Subcutaneous abdominal adipose tissue (tissue), 5 donors: ENCODE data around the gene COPS9.

Source experiments
- H3K27ac ChIP-seq: one replicate; pipeline ENCODE4 v1.7.0; 2013; ENCODE audit warnings: low read depth, mild to moderate bottlenecking, inconsistent platforms, low read length, moderate library complexity
- H3K27me3 ChIP-seq, 5 donors: one replicate each; pipeline ENCODE4 v1.7.0; 2013; ENCODE audit warnings: low read length in 5 of 5, inconsistent platforms in 1 of 5; ENCODE audit not compliant: control insufficient read depth in 5 of 5, insufficient read depth in 4 of 5
- H3K36me3 ChIP-seq, 5 donors: one replicate each; pipeline ENCODE4 v1.7.0; 2013; ENCODE audit warnings: low read length in 5 of 5; ENCODE audit not compliant: control insufficient read depth in 5 of 5, insufficient read depth in 5 of 5
- H3K4me1 ChIP-seq, 5 donors: one replicate each; pipeline ENCODE4 v1.7.0; 2013; ENCODE audit warnings: low read length in 5 of 5, mild to moderate bottlenecking in 3 of 5, moderate library complexity in 1 of 5; ENCODE audit not compliant: control insufficient read depth in 5 of 5, insufficient read depth in 5 of 5
- H3K4me3 ChIP-seq, 5 donors: one replicate each; pipeline ENCODE4 v1.7.0; 2013; ENCODE audit warnings: low read length in 5 of 5, low read depth in 1 of 5
- H3K9ac ChIP-seq, 5 donors: one replicate each; pipeline ENCODE4 v1.7.0; 2013; ENCODE audit warnings: low read length in 5 of 5, mild to moderate bottlenecking in 4 of 5, moderate library complexity in 3 of 5
- H3K9me3 ChIP-seq, 5 donors: one replicate each; pipeline ENCODE4 v1.7.0; 2013; ENCODE audit warnings: low read length in 5 of 5; ENCODE audit not compliant: control insufficient read depth in 5 of 5
- donor health status: healthy.
- donor health status: healthy.
- donor health status: healthy.
- donor health status: healthy.
- donor health status: healthy.

Gene COPS9

GRCh38 chr2:240149943-240150784, 14.1 kb upstream of the COPS9 start:
- Histone ChIP-seq H3K27me3 (peaks cover 15 to 35% (median 32%) of the 10 kb centered on the region in 5 donors), H3K9ac (no peak overlapping the region), H3K9me3 (peaks cover 0 to 7% (median 5%) of the 10 kb centered on the region in 5 donors), H3K4me1 (no peaks in the 10 kb centered on the region), H3K4me3 (no peak overlapping the region), H3K36me3 (no peaks in the 10 kb centered on the region), H3K27ac (no peak overlapping the region)

GRCh38 chr2:240147911-240148587, 11.9 kb upstream of the COPS9 start:
- no peak overlapping the region for H3K9ac ChIP-seq
- no peaks in the 10 kb centered on the region for H3K4me1 ChIP-seq

GRCh38 chr2:240147382-240147781, 11.3 kb upstream of the COPS9 start:
- Histone ChIP-seq H3K4me3 (no peak overlapping the region), H3K27me3 (peaks cover 19 to 38% (median 28%) of the 10 kb centered on the region in 5 donors), H3K27ac (no peak overlapping the region), H3K4me1 (no peaks in the 10 kb centered on the region), H3K36me3 (no peaks in the 10 kb centered on the region), H3K9ac (no peak overlapping the region), H3K9me3 (no peaks in the 10 kb centered on the region)

More at GRCh38 chr2:240147911-240148587, 11.9 kb upstream of the COPS9 start:
- Histone ChIP-seq H3K27ac (no peak overlapping the region), H3K4me3 (no peak overlapping the region), H3K27me3 (peaks cover 15 to 37% (median 28%) of the 10 kb centered on the region in 5 donors), H3K9me3 (peaks cover 0 to 6% (median 0%) of the 10 kb centered on the region in 5 donors), H3K36me3 (no peaks in the 10 kb centered on the region)

- H3K9ac ChIP-seq, result no peak overlapping the region
- no peaks in the 10 kb centered on the region for H3K9me3 ChIP-seq
- H3K27ac ChIP-seq, result no peak overlapping the region
- H3K27me3 ChIP-seq, result peaks cover 19 to 44% (median 26%) of the 10 kb centered on the region in 5 donors
- no peaks in the 10 kb centered on the region for H3K36me3 ChIP-seq
- no peaks in the 10 kb centered on the region for H3K4me1 ChIP-seq
- no peak overlapping the region for H3K4me3 ChIP-seq
Observed at GRCh38 chr2:240146627-240147278, 10.6 kb upstream of the COPS9 start.

- H3K4me3 ChIP-seq, result no peak overlapping the region
- peaks cover 19 to 43% (median 20%) of the 10 kb centered on the region in 5 donors for H3K27me3 ChIP-seq
- no peak overlapping the region for H3K9ac ChIP-seq
- H3K36me3 ChIP-seq, result no peaks in the 10 kb centered on the region
- no peaks in the 10 kb centered on the region for H3K4me1 ChIP-seq
- H3K27ac ChIP-seq, result no peak overlapping the region
- no peaks in the 10 kb centered on the region for H3K9me3 ChIP-seq
Observed at GRCh38 chr2:240146141-240146561, 10.0 kb upstream of the COPS9 start.

GRCh38 chr2:240145461-240145860, 9.4 kb upstream of the COPS9 start:
- no peak overlapping the region for H3K4me3 ChIP-seq
- peaks cover 17 to 40% (median 19%) of the 10 kb centered on the region in 5 donors for H3K27me3 ChIP-seq

GRCh38 chr2:240144649-240145261, 8.7 kb upstream of the COPS9 start:
- Histone ChIP-seq H3K4me1 (peaks cover 0 to 7% (median 0%) of the 10 kb centered on the region in 5 donors), H3K36me3 (no peaks in the 10 kb centered on the region), H3K9ac (no peak overlapping the region)

More at GRCh38 chr2:240145461-240145860, 9.4 kb upstream of the COPS9 start:
- no peak overlapping the region for H3K27ac ChIP-seq
- H3K9ac ChIP-seq, result no peak overlapping the region
- H3K4me1 ChIP-seq, result peaks cover 0 to 6% (median 0%) of the 10 kb centered on the region in 5 donors
- H3K36me3 ChIP-seq, result no peaks in the 10 kb centered on the region
- no peaks in the 10 kb centered on the region for H3K9me3 ChIP-seq

GRCh38 chr2:240143801-240144648, 7.9 kb upstream of the COPS9 start:
- H3K9ac ChIP-seq, result no peak overlapping the region
- H3K4me1 ChIP-seq, result peaks cover 0 to 7% (median 0%) of the 10 kb centered on the region in 5 donors
- H3K4me3 ChIP-seq, result no peak overlapping the region
- H3K36me3 ChIP-seq, result no peaks in the 10 kb centered on the region
- peaks cover 8 to 31% (median 12%) of the 10 kb centered on the region in 5 donors for H3K27me3 ChIP-seq
- no peaks in the 10 kb centered on the region for H3K9me3 ChIP-seq
- no peak overlapping the region for H3K27ac ChIP-seq

More at GRCh38 chr2:240144649-240145261, 8.7 kb upstream of the COPS9 start:
- H3K27ac ChIP-seq, result no peak overlapping the region
- peaks cover 13 to 35% (median 19%) of the 10 kb centered on the region in 5 donors for H3K27me3 ChIP-seq
- no peak overlapping the region for H3K4me3 ChIP-seq
- no peaks in the 10 kb centered on the region for H3K9me3 ChIP-seq

- no peak overlapping the region for H3K9ac ChIP-seq
- H3K9me3 ChIP-seq, result no peaks in the 10 kb centered on the region
- H3K27ac ChIP-seq, result no peak overlapping the region
- H3K36me3 ChIP-seq, result no peaks in the 10 kb centered on the region
- peaks cover 6 to 31% (median 7%) of the 10 kb centered on the region in 5 donors for H3K27me3 ChIP-seq
- no peak overlapping the region for H3K4me3 ChIP-seq
- peaks cover 0 to 7% (median 0%) of the 10 kb centered on the region in 5 donors for H3K4me1 ChIP-seq
Observed at GRCh38 chr2:240143276-240143675, 7.2 kb upstream of the COPS9 start.
